A549 (cell line): ENCODE measurements around the gene GPR173.

ENCODE experiments used
- CTCF ChIP-seq: fragments of >200 bp; sonication (Bioruptor Twin); formaldehyde crosslinking; IDR thresholded peaks from 3 replicates; pipeline ENCODE4 v1.5.1; 2016
- ESRRA ChIP-seq: fragments of 150-350 bp; IDR thresholded peaks from 2 replicates; pipeline ENCODE4 v1.6.1; 2014; ENCODE audit warnings: mild to moderate bottlenecking, low read length, borderline replicate concordance
- JUN ChIP-seq, 2 experiments: fragments of >200 bp; sonication (Bioruptor Twin); formaldehyde crosslinking; IDR thresholded peaks; 2 replicates in 1 of 2; 3 replicates in 1 of 2; pipeline ENCODE4 v1.6.1; 2016 to 2017
- MAZ ChIP-seq: fragments of 150-350 bp; IDR thresholded peaks from 2 replicates; pipeline ENCODE4 v1.6.1; 2014; ENCODE audit warnings: antibody characterized with exemption, low read depth, low read length, borderline replicate concordance
- MYC ChIP-seq: IDR thresholded peaks from 2 replicates; pipeline ENCODE4 v1.6.1; 2012; ENCODE audit warnings: mild to moderate bottlenecking, inconsistent platforms, low read length, improper control_type of control experiment, borderline replicate concordance
- NPAS2 ChIP-seq: fragments of 250-450 bp; sonication (Bioruptor Pico); IDR thresholded peaks from 2 replicates; pipeline ENCODE4 v1.8.0; 2022; ENCODE audit warnings: mild to moderate bottlenecking, moderate library complexity, borderline replicate concordance
- PBX3 ChIP-seq: IDR thresholded peaks from 2 replicates; pipeline ENCODE4 v1.6.1; 2012
- POLR2A ChIP-seq: IDR thresholded peaks from 2 replicates; pipeline ENCODE4 v1.6.1; 2012; ENCODE audit warnings: mild to moderate bottlenecking, low read length
- POLR2AphosphoS2 ChIP-seq: conservative IDR thresholded peaks from 2 replicates; pipeline ENCODE4 v1.6.1; 2012; ENCODE audit warnings: low read length, improper control_type of control experiment, inconsistent platforms
- RAD21 ChIP-seq, 2 experiments: fragments of >200 bp in 1 of 2; sonication (Bioruptor Twin) in 1 of 2; formaldehyde crosslinking in 1 of 2; IDR thresholded peaks in 1 of 2; conservative IDR thresholded peaks in 1 of 2; 2 replicates in 1 of 2; 3 replicates in 1 of 2; pipeline ENCODE4 v1.6.1; 2012 to 2018; ENCODE audit warnings: inconsistent platforms in 1 of 2
- REST ChIP-seq: fragments of 200-600 bp; sonication (generic); IDR thresholded peaks from 2 replicates; pipeline ENCODE4 v1.6.1; 2016; ENCODE audit warnings: antibody characterized with exemption, mild to moderate bottlenecking, moderate library complexity

GRCh38 chrX:53009032-53009431, 39.6 kb upstream of the GPR173 start:
- TF ChIP-seq CTCF (no peak), ESRRA (no peak), POLR2AphosphoS2 (no peak), RAD21 (conservative IDR thresholded peaks at IDR 0.05 in 1 of 2, IDR thresholded peaks at IDR 0.05 in 1 of 2) (no peak), MAZ (no peak), POLR2A (no peak), MYC (no peak), PBX3 (no peak), NPAS2 (CRISPR knock-in tag) (no peak), JUN (IDR thresholded peaks at IDR 0.05) (no peak), REST (no peak)
